ENCODE measurements around the gene KCNQ1.

DNA sequence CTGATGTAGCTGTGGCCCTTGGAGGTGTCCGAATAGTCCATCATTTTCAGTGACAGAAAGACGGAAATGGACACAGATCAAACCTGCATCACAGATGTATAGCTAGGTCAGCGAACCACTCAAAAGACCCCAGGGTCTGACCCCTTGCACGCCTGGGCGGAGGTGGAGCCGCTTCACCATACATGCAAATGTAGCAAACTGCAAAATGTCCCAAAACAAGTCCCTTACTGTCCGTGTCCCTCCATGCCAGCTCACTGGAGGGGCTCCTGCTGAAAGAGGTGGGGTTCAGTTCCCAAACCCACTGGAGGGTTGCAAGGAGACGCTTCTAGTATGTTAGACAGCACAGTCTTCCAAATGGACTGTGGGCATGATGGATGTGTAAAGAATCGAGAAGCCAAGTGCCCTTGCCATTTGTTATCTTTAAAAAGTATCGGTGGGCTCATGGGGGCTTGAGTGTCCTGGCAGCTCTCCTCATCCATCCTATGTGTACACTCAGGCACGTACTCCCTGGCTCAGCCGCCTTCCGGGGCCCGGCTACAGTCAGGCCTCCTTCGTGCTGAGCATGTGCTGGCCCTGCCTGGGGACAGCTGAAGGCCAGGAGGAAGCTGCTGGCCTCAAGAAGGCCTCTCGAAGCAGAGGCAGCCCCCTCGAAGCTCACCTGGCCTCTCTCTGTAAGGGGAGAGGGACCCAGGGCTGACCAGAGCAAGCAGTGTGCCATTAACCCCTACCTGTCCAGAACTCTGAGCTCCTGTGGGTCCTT lies 275.2 kb downstream of the KCNQ1 start:
- TF ChIP-seq EZH2 (IDR thresholded peaks at IDR 0.05; ENCODE audit: low read length, missing control alignments): no peak
- TF ChIP-seq, protein P1, sequence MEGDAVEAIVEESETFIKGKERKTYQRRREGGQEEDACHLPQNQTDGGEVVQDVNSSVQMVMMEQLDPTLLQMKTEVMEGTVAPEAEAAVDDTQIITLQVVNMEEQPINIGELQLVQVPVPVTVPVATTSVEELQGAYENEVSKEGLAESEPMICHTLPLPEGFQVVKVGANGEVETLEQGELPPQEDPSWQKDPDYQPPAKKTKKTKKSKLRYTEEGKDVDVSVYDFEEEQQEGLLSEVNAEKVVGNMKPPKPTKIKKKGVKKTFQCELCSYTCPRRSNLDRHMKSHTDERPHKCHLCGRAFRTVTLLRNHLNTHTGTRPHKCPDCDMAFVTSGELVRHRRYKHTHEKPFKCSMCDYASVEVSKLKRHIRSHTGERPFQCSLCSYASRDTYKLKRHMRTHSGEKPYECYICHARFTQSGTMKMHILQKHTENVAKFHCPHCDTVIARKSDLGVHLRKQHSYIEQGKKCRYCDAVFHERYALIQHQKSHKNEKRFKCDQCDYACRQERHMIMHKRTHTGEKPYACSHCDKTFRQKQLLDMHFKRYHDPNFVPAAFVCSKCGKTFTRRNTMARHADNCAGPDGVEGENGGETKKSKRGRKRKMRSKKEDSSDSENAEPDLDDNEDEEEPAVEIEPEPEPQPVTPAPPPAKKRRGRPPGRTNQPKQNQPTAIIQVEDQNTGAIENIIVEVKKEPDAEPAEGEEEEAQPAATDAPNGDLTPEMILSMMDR (conservative IDR thresholded peaks at IDR 0.05 in 1 of 2, IDR thresholded peaks at IDR 0.05 in 1 of 2; ENCODE audit: low read depth in 1 of 2, low read length in 2 of 2): no peak

Data from fibroblast of lung (primary cell).